HCT116 (cell line): ENCODE results near the gene CHD1L.

Experiments used
- EZH2phosphoT487 ChIP-seq: fragments of 200-600 bp; IDR thresholded peaks from 2 replicates; pipeline ENCODE4 v1.6.1; 2018; ENCODE audit warnings: antibody characterized with exemption, borderline replicate concordance
- JUND ChIP-seq: IDR thresholded peaks from 2 replicates; pipeline ENCODE4 v1.6.1; 2012
- POLR2A ChIP-seq: IDR thresholded peaks from 2 replicates; pipeline ENCODE4 v1.7.0; 2011; ENCODE audit warnings: borderline replicate concordance; ENCODE audit not compliant: insufficient read depth, insufficient read length; ENCODE audit errors: extremely low read depth
- POLR2AphosphoS5 ChIP-seq: IDR thresholded peaks from 2 replicates; pipeline ENCODE4 v1.6.1; 2011; ENCODE audit warnings: mild to moderate bottlenecking, low read depth, low read length, moderate library complexity
- TF ChIP-seq, protein P1 (sequence below), 3 experiments: fragments of 200-600 bp in 1 of 3; sonication (generic) in 1 of 3; IDR thresholded peaks in 2 of 3; conservative IDR thresholded peaks in 1 of 3; 2 replicates each; pipeline ENCODE4 v1.5.1; 2012 to 2017; ENCODE audit warnings: low read depth in 2 of 3, low read length in 2 of 3, antibody characterized with exemption in 1 of 3, borderline replicate concordance in 1 of 3, control low read depth in 1 of 3, mild to moderate bottlenecking in 1 of 3, mixed read lengths in 1 of 3, mixed run types in 1 of 3, moderate library complexity in 1 of 3; ENCODE audit not compliant: insufficient read depth in 1 of 3

DNA sequence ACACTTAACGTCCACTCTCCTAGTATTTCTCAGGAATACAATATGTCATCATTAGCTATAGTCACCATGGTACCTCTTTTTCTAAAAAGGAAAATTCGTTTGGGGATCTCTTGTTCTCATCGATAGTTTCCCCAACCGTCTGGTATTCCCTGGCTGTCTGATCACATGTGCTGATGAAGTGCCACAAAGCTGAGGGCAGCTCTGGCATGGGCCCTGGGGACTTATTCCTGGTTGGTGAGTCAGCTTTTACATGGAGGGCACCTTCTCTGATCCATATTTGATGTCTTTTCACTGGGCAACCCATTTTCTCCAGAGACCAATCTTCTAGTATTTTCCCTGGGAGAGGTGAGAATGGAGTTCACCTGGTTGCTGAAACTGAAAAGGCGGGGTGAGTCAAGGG is 39.5 kb downstream of the CHD1L start:
- TF ChIP-seq POLR2A (no peak), POLR2AphosphoS5 (no peak), EZH2phosphoT487 (no peak), JUND (no peak)
- TF ChIP-seq, protein P1, sequence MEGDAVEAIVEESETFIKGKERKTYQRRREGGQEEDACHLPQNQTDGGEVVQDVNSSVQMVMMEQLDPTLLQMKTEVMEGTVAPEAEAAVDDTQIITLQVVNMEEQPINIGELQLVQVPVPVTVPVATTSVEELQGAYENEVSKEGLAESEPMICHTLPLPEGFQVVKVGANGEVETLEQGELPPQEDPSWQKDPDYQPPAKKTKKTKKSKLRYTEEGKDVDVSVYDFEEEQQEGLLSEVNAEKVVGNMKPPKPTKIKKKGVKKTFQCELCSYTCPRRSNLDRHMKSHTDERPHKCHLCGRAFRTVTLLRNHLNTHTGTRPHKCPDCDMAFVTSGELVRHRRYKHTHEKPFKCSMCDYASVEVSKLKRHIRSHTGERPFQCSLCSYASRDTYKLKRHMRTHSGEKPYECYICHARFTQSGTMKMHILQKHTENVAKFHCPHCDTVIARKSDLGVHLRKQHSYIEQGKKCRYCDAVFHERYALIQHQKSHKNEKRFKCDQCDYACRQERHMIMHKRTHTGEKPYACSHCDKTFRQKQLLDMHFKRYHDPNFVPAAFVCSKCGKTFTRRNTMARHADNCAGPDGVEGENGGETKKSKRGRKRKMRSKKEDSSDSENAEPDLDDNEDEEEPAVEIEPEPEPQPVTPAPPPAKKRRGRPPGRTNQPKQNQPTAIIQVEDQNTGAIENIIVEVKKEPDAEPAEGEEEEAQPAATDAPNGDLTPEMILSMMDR (IDR thresholded peaks at IDR 0.05 in 2 of 3, conservative IDR thresholded peaks at IDR 0.05 in 1 of 3; ENCODE audit: borderline replicate concordance in 1 of 3, insufficient read depth in 1 of 3, low read depth in 2 of 3, low read length in 2 of 3): no peak
